ENCODE data around the gene FUCA1.
"Not testable (repeated sequence)": the region's sequence is repeated elsewhere in the genome, so short reads cannot be mapped to it uniquely, and the experiment has no call there.

The FUCA1 gene

DNA sequence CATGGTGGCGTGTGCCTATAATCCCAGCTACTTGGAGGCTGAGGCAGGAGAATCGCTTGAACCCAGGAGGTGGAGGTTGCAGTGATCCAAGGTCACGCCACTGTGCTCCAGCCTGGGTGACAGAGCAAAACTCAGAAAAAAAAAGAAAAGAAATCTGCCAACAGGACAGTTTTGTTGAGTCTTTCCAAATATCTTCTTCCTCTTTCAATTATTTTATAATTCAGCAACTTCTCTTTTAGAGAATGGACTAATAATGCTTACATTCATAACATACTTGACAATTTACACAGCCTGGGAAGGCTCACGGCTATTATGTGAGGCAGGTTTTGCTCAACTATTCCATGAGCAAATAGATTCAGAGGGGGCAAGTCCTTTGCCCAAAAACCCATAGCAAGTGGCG lies 27.0 kb upstream of the FUCA1 start:
- DNase-seq = no peak

DNA sequence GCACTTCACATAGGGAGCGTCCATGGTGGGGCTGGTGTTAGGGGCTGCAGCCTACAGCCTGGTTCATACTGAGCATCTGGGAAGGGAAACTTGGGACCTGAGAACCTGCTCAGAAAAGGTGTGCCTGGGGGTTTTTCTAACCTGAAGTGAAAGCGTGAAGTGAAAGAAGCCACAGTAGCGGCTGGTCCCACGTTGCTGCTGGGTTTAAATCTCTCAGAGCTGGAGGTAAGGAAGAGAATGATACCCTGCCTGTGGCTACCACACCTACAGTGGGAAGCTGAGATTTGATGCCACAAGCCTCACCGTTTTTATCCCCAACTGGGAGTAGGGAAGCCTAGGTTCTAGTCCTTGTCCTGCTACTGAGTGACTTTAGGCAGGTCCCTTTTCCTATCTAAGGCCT lies 21.0 kb upstream of the FUCA1 start:
- no peak for DNase-seq

DNA sequence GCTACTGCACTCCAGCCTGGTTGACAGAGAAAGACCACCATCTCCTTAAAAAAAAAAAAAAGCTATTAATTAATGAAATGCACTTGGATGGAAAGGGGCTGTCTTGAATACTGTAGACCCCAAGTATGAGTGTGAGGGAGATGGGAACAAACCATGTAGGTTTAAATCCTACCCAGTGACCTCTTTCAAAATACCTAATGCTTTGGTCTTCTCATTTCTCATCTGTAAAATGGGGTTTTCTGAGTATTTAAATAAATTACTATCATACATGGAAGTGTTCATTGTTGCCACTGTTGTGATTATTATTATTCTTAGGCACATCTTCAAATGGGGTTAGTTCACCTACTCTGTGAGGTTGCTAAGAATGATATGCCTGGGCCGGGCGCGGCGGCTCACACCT lies 17.1 kb upstream of the FUCA1 start:
- DNase-seq = no peak

DNA sequence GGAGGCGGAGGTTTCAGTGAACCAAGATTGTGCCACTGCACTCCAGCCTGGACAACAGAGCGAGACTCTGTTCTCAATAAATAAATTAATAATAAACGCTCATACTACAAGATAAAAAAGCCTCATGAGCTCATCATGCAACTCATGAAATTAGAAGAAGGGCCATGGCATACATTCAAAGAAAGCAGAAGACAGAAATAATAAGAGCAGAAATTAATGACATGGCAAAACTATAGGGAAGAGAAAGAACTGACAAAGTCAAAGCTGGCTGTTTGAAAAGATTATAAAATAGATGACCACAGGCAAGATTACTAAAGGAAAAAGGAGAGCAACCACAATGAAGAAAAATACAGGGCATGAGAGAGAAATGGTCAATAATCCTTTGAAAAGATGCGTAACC lies 14.7 kb upstream of the FUCA1 start:
- DNase-seq = no peak

DNA sequence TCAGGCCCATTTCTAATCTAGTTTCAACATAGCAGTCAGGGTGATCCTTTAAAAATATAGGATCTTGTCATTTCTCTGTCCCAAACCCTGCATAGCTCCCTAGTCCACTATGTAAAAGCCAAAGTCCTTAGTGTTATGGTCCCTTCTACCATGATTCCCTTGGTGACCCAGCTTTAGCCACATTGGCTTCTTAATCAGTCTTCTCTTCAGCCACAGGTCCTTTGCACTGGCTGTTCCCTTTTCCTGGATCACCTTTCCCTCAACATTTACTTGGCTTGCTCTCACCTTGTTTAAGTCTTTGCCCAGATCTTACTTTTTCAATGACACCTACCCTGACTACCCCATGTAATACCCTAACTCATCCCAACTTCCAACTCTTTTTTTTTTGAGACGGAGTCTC lies 11.7 kb upstream of the FUCA1 start:
- no peak for DNase-seq

DNA sequence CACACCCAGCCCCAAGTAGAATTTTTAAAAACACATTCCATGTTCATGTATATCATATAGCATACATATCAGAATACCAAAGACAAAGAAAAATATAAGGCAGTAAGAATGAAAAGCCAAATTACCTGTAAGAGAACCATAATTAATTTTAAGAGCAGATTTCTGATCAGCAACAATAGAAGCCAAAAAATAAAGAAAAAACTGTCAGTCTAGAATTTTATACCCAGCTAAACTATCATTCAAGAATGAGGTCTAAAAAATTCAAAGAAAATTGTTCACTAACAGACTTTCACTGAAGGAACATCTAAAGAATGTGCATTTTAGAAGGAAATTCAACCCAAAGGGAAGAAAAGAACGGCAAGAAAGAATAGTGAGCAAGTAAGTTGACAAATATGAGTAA lies 10.6 kb upstream of the FUCA1 start:
- no peak for DNase-seq

DNA sequence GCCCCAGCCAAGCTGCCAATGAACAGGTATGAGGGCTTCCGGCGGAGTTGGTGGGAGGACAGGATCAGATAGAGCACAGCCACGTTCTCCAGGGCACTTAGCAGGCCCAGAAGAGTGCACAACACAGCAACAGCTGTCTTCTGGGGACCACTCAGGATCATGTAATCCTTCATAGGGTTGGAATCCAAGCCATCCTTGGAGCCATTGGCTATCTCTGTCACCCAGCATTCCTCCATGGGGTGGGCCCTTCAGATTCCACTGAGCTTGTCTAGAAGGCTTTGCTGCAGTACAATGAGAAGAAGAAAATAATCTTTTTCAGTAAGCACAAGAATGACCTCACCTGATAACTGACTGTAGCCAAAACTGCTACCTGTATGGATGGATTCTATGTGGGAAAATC lies 7.3 kb upstream of the FUCA1 start:
- DNase-seq = no peak

DNA sequence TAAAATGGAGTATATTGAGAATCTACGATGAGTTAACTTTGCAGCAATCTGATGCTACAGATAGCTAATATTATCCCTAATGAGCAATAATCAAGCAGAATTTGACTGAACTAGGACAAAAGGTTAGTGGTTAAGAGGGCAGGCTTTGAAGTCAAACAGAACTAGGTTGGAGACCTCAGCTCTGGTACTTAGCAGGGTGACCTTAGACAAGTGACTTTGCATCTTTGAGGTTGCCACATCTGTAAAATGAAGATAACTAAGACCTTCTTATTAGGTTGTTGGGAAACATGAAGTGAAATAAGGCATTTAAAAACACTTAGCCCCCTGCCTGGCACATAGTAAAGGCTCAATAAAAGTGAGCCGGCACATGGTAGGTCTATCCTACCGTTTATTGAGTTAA lies 4.3 kb upstream of the FUCA1 start:
- no peak for DNase-seq

DNA sequence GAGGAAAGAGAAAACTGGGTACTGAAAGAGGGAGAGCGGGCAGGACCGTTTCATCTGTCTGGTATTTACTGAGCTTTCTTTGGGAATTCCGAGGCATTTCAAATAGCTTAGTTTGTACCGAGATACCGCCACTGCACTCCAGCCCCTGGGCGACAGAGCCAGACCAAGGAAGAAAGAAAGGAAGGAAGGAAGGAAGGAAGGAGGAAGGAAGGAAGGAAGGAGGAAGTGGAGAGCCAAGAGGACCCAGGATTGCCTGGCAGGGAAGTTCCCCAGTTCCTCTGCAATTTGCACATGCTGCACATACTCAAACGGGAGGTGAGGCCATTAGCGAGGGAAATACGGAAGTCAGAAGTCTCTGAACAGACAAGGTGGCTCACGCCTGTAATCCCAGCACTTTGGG lies 961 bp upstream of the FUCA1 start:
- DNase-seq = no peak

DNA sequence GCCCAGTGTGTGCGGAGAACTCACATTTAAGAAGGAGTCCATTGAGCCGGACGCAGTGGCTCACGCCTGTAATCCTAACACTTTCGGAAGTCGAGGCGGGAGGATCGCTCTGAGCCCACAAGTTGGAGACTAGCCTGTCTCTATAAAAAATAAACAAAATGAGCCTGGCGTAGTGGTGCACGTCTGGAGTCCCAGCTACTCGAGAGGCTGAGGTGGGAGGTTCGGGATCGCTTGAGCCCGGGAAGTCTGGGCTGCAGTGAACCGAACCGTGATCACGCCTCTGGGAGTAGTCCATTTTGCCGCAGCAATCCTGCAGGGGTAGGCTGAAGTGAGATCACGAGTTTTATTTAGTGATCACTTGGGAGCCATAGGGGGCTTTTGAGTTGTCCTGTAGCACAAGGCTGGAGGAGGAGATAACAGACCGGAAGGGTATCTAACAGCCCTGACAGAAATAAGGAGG lies 497 bp upstream of the FUCA1 start:
- no peak for DNase-seq

DNA sequence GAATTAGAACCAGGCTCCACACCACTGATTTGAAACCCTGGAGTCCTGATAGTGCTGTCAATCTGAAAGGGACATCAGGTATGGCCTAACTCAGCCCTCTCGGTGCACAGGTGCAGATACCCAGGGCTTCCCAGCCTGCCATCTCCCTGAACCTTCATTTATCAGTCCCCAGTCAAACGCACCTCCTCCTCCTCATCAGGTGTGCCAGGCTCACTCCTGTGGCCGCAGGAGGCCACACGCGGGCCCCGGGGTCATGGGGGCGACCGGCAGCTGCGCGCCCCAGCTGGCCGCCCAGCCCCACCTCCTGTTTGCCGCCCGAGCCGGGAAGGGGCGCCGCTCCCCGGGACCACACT lies 572 bp downstream of the FUCA1 start:
- no peak for DNase-seq

DNA sequence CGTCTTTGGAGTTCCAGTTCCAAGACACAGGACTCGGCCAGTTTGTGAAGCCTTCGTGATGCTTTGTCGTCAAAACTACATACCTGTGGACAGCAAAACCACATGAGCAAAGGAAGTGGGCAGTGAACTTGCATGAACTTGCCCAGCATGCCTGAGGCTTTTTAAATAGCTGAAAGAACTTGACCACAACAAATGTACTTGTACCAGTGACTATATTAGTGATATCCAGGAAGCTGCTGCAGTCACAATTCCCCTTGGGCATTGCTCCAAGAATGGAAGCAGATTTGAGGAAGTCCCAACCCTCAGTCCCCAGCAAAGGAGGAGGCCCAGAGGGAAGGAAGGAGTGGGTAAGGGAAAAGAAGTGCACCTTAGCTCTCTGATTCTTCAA lies 2.6 kb downstream of the FUCA1 start:
- DNase-seq = no peak

DNA sequence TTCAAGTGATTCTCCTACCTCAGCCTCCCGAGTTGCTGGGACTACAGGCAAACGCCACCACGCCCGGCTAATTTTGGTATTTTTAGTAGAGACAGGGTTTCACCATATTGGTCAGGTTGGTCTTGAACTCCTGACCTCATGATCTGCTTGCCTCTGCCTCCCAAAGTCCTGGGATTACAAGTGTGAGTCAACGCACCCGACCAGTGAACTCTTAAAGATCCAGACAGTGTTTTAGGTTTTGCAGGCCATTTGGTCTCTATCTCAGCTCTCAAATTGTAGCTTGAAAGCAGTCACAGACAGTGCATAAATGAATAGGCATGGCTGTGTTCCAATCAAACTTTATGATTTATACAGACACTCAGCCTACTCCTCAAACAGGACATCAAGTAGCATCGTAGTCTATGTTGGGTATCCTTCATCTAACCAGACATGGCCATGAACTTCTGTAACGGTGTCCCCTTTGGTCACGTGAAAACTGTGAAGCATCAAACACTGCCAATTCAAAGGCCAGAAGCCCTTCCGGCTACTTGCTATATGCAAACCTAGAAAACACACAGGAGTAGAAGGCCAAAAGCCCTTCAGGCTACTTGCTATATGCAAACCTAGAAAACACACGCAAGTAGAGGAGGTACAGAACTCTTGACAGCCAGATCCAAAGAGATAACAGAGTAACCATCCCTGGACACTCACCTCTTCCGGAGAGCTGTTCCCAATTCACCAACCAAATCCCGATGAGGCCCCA lies 3.1 kb downstream of the FUCA1 start:
- no peak for DNase-seq

DNA sequence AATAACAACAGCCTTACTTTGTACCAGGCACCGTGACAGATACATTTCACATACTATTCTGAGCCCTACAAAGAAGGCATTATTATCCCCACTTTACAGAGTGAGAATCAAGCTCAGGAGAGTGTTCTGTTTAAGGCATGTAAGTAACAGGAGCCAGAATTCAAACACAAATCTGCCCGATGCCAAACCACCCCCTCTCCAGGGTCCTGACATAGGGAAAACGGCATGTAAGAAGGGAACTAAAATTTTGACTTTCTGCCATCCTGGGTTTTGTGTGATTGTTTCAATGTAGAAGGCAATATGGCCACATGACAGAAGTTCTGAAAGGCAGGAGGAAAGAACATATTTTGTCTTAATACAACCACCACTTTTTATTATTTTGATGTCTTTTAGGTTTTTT lies 5.5 kb downstream of the FUCA1 start:
- no peak for DNase-seq

DNA sequence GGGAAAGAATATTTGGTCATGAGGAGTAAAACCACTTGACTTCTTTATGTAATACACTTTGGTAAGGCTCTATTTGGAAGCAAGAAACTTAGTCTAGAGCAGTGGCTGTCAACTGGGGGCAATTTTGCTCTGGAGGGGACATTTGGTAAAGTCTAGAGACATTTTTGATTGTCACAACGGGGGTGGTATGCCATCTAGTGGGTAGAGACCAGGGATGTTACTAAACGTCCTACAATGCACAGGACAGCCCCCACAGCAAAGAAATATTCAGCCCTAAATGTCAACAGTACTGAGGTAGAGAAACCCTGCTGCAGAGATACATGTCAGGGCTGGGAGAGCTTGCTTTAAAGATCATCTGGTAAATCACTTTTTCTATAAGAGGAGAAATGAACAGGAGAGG lies 13.5 kb downstream of the FUCA1 start:
- no peak for DNase-seq

DNA sequence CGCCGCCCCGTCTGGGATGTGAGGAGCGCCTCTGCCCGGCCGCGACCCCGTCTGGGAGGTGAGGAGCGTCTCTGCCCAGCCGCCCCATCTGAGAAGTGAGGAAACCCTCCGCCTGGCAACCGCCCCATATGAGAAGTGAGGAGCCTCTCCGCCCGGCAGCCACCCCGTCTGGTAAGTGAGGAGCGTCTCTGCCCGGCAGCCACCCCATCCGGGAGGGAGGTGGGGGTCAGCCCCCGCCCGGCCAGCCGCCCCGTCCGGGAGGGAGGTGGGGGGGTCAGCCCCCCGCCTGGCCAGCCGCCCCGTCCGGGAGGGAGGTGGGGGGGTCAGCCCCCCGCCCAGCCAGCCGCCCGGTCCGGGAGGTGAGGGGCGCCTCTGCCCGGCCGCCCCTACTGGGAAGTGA lies 15.0 kb downstream of the FUCA1 start:
- not testable (repeated sequence) for DNase-seq

DNA sequence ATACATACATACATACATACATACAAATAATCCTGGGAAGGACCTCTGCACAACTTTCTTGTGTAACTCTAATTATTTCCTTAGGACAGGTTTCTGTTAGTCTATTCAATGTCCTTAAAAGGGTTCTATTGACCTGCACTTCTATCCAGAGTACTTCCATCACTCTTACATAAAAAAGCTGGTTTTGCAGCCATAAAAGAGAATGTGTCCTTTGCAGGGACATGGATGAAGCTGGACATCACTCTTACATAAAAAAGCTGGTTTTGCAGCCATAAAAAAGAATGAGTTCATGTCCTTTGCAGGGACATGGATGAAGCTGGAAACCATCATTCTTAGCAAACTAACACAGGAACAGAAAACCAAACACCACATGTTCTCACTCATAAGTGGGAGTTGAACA lies 16.7 kb downstream of the FUCA1 start:
- not testable (repeated sequence) for DNase-seq

DNA sequence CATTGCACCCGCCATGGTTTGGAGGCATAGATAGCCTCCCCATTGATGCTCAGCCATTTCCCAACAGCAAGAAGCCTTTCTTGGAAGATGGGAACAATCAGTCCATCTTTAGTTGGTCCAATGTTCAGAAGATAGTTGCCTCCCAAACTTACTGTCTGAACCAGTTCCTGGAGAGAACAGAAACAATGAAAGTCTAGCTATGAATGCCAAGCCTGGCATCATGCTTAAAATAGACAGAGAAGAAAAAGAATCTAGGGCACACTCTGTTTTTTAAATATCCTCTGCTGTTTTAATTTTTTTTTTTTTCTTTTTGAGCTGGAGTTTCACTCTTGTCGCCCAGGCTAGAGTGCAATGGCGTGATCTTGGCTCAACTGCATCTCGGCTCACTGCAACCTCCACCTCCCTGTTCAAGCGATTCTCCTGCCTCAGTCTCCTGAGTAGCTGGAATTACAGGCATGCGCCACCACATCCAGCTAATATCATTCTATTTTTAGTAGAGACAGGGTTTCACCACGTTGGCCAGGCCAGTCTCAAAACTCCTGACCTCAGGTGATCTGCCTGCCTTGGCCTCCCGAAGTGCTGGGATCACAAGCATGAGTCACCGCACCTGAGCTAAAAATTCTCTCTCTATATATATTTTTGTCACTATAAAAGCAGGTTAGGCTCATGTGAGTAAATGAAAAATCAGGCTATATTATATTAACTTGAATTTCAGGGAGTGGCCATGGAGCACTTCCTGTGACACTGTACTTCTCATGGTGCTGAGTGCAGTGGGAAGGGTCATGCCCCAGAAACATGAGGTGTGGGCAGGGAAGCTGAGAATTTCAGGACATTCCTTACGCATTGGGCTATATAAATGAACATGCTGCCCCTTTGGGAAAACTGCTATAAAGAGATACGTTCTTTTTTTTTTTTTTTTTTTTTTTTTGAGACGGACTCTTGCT lies 19.1 kb downstream of the FUCA1 start:
- DNase-seq = no peak

DNA sequence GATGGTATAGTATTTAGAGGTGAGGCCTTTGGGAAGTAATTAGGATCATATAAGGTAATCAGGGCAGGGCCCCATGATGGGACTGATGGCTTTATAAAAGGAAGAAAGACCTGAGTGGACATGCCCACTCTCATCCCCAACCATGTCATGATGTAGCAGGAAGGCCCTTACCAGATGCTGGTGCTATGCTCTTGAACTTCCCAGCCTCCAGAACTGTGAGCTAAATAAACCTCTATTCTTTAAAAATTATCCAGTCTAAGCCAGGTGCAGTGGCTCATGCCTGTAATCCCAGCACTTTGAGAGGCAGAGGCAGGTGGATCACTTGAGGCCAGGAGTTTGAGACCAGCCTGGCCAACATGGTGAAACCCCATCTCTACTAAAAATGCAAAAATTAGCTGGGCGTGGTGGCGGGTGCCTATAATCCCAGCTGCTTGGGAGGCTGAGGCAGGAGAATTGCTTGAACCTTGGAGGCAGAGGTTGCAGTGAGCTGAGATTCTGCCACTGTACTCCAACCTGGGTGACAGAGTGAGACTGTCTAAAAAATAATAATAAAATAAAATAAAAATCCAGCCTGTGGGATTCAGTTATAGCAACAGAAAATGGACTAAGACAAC lies 20.5 kb downstream of the FUCA1 start:
- DNase-seq = not testable (repeated sequence)

DNA sequence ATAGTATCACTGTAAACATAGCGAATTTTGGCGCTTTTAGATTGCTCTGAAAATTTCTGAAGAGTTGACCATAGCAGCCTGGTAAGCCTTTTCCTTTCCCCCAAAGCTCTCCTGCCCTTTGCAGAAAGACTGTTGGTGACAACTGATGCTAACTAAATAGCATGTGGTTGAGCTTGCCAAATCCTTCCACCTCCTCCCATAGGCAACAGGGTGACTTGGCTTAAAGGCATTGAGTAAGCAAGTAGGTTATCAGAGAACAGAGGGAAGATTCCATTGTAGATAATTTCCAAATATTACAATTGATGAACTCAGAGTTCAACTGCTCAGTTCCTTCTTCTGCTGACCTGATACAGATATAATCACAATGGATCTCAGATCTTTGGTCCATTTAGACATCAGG lies 22.9 kb downstream of the FUCA1 start:
- DNase-seq = no peak

DNA sequence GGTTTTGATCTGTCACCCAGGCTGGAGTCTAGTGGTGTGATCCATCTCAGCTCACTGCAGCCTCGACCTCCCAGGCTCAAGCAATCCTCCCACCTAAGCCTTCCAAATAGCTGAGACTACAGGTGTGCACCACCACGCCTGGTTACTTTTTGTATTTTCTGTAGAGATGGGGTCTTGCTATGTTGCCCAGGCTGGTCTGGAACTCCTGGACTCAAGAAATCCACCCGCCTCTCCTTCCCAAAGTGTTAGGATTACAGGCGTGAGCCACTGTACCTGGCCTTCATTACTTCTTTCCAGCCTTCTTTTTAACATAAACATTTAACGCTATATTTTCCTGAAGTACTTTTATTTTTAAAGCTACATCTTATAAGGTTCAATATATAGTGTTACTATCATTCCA lies 24.4 kb downstream of the FUCA1 start:
- DNase-seq = no peak

DNA sequence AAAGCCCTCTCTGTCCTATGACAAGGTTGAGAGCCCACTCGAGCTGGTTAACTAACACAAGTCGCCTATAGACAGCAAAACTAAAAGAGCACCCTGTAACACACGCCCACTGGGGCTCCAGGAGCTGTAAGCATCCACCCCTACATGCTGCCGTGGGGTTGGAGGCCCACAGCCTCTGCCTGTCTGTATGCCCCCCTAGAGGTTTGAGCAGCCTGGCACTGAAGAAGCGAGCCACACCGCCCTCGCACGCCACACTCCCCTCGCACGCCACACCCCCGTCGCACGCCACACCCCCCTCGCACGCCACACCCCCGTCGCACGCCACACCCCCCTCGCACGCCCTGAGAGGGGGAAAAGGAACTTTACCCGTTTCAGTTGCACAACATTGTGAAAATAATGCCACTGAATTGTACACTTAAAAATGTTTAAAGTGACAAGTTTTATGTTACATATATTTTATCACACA lies 29.7 kb downstream of the FUCA1 start:
- DNase-seq = no peak

DNA sequence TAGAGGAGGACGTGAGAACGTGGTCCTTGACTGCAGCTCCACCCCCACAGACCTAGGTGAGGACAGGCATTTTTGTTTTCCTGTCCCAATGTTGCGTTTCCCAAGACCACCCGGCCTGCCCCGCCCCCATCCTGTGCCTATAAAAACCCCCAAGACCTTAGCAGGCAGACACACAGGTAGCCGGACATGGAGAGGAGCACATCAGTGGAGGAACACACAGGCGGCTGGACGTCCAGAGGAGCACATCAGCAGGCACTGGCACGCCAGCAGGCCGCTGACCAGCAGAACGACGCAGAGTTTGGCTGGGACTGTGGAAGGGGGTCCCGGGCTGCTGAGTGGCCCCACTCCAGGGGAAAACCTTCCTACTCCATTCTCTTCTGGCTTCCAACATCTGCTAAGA lies 30.2 kb downstream of the FUCA1 start:
- DNase-seq = no peak

DNA sequence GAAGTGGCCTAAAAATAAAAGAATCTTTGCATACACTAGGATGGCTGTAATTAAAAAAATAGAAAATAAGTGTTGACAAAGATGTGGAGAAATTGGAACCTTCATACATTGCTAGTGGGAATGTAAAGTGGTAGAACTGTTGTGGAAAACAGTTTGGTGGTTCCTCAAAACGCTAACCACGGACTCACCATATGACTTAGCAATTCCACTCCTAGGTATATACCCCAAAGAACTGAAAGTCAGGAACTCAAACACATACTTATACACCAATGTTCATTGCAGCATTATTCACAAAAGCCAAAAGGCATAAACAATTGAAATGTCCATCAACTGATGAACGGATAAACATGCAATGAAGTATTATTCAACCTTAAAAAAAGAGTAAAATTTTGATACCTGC lies 32.1 kb downstream of the FUCA1 start:
- DNase-seq = no peak

Data from NCI-H2029 treated with DMSO at 0.1 percent for 48 hours (cell line).